ENCODE measurements around the gene MRTFA. TPM values are rescaled to one million over a fixed set of nuclear protein-coding genes. Genes with fewer than 3 reads are reported as not detected.
A peak's percentile ranks its signal among the peaks of the same experiment; 100 is the strongest.

The MRTFA gene
- polyA plus RNA-seq, 1 donor: 35.9 TPM

DNA sequence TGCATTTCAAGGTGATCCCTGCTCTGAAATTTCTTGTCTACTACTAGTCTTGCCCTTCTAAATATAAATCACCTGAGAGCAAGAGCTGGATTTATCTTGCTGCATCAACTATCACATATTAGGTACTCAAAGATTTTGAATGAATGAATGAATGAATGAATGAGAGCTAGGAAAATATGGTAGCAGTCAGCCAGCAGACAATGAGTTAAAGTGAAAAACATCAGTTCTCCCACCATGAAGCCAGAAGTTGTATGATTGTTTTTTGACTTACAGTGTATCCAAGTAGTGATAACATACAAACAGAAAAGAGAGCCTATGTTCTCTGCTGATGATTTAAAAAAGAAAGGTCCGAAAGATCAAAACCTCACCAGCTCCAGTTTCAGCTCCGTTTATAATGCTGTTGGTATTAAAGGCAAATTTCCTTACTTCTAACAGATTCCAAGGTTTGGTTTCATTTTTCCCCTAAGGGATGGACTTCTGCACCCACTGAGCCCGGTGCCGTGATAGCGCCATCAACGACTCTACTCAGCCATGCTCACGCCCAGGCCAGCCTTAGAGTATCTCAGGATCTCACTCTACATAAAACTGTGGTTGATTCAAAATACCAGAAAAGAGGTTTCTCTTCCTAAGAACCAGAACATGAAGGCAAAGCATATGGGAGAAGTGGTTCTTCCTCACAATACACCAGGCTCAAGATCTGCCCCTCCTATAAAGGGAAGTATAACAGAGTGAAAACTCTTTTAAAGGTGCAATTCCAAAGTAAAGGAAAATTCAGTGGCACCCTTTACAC lies 174.1 kb downstream of the MRTFA start:
- DNase-seq: no peak

DNA sequence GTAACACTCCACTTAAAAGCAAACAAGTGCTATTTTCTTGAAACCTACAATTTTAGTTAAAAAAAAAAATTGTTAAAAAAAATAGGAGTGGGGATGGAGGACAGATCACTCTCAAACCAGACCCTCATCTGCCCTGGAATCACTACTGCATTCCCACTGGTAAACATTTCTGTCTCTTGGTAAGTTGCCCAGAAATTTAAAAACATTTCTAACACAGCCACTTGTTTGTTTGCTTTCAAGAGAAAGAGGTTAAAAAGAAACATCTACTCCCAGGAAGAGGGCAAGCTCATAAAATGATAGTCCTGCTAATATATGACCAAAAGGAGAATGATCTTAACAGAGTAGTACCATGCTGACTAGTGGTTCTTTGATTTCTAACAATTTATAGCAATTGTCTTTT lies 182.8 kb downstream of the MRTFA start:
- DNase-seq: no peak

DNA sequence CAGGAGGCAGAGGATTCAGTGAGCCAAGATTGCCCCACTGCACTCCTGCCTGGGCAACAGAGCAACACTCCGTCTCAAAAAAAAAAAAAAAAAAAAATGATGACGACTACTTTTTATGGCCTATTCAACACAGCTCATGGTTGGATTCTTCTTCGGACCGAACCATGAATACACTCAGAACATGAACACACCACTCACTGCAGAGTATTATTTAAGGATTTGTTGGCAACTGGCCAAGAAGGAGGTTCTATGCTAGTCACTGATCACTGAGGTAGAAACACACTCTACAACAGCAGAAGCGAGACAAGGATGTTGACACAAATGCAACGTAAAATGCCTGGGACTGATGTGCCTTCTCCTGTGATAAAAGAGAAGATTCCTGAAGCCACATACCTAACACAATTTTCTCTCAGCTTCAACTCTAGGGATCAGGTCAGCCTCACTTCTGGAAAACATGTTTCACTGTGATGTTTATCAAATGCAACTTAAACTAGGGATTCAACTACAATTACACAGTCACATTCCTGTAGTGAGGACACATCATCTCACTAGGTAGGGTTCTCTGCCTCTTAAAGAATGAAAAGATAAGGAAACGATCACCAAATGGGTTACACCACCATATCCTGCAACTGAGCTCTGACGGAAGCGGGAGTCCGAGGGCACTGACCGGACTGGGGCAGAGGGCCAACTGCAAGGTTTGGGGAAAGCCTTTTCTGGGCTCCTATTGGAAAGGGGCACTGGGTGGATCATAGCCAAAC lies 183.6 kb downstream of the MRTFA start:
- DNase-seq: no peak

DNA sequence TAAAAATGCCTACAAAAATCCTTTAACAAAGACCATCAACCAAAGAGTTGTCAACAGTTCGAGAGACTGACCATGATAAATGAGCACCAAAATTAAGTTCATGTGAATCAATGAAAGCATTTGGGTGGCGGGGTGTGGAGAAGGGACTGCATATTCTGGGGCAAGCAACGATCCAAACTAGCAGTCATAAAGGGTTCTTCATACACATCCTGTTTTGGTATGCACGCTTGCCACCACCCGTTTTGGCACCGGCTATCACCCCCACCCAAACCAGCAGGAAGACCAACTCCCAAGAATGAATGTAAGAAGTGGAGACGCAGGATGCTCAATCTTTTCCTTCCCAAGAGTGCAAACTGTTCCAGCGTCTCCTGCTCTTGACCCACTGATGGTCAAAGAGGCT lies 185.3 kb downstream of the MRTFA start:
- DNase-seq: no peak

DNA sequence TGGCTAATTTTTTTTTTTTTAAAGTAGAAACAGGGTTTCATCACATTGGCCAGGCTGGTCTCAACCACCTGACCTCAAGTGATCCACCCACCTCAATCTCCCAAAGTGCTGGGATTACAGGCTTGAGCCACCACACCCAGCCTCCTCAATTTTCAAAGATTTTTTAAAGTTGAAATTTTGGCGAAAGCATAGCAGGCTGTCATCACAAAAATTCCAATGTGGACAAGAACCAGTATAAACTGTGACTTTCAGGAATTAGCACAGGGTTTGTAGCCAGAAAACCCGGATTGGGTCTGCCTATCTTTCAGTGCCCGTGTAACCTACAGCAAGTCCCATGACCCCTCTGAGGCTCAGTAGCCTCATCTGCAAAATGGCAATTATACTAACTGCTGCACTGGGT lies 185.9 kb downstream of the MRTFA start:
- DNase-seq: no peak

DNA sequence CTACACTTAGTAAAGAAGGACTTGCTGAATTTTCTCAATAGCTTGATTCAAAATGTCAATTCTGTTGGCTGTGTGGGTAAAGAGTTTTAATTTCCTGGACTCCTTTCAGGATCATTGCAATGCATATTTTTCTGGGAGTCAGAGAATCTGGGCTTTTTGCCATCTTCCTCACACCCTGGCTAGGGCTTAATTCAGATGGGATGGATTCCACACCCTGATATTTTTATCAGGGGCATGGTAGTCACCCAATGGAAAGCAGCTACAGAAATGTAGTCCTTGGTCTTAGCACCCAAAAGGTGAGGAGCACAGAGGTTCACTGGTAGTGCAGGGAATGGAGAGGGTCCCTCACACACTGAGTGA lies 186.9 kb downstream of the MRTFA start:
- DNase-seq: no peak

DNA sequence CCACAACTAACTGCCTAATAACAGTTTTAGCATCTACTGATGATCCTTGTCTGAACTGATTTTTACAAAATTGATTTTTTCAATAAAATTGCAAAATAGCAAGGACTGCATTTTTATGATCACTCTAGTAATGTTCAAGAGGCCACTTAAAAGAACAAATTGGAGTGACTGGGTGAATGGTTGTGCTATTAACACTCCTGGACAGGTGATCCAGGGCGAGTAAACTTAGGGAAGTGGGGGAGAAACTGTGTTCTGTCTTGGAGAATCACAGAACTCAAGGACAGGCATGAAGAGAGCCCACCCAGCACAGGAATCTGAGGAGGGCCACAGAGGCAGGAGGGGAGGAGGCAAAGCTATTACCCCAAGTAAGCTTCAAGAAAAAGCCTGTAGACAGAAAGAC lies 190.3 kb downstream of the MRTFA start:
- no peak for DNase-seq

DNA sequence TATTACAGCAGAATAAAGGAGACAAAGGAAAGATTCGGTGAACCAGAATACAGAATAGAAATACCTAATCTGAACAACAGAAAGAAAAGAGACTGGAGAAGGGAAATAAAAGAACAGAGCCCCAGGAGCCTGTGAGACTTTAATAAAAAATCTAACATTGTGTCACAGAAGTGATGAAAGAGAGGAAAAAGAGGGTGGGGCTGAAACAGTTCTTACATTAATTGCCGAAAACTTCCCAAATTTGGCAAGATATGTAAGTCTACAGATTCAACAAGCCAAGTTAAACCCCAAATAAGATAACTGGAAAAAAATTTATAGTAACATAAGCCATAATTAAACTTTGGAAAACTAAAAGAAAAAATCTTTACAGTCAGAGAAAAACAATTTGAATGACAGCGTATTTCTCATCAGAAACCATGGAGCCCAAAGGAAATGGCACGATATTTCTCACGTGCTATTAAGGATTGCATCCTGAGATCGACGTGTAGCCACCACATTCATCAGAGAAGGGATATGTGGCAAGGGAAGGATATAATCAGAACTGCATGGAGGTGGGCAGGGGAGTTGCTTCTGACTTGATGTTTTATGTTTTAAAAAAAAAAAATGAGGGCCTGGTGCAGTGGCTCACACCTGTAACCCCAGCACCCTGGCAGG lies 192.2 kb downstream of the MRTFA start:
- no peak for DNase-seq

DNA sequence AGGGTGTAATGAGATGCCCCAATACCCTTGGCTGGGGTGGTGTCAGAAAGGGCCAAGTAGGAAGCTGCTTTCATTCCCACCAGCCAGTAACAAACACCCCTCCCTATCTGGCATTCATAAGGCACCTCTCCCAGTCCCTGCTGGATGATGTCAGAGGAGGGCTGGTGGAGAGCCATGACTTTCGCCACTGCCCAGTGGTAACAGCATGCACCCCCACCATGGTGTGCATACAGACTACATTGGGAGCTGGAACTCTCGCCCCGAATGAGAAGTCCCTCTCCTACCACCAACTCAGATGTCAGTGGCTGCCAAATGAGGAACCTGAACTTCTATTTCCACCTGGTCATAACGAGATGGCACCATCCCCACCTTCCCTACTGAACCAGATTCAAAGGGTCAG lies 192.8 kb downstream of the MRTFA start:
- DNase-seq: no peak

DNA sequence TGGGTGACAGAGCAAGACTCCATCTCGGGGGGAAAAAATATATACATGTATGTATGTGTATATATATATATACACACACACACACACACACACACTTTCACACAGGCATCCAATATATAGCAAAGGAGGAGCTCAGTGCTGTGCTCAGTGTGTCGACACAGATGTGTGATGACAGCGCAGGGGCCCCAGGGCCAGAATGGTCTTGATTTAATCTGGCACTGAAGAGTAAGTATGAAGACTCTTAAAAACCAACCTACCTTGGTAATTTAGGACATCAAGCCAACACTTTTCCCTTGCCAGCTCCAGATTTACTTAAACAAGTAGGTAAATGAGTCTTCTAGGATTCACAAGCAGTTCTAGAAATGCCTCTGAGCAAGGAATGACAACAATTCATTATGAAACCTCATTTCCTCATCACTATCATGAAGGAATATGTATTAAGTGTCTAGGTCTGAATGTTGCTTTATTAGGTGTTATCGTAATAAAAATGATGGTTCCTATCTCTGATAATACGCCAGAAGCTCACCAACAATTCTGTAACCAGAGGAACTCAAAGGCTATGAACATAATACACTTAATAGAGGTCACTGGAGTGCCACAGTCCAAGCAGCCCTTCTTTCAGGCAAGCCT lies 194.6 kb downstream of the MRTFA start:
- DNase-seq: no peak

DNA sequence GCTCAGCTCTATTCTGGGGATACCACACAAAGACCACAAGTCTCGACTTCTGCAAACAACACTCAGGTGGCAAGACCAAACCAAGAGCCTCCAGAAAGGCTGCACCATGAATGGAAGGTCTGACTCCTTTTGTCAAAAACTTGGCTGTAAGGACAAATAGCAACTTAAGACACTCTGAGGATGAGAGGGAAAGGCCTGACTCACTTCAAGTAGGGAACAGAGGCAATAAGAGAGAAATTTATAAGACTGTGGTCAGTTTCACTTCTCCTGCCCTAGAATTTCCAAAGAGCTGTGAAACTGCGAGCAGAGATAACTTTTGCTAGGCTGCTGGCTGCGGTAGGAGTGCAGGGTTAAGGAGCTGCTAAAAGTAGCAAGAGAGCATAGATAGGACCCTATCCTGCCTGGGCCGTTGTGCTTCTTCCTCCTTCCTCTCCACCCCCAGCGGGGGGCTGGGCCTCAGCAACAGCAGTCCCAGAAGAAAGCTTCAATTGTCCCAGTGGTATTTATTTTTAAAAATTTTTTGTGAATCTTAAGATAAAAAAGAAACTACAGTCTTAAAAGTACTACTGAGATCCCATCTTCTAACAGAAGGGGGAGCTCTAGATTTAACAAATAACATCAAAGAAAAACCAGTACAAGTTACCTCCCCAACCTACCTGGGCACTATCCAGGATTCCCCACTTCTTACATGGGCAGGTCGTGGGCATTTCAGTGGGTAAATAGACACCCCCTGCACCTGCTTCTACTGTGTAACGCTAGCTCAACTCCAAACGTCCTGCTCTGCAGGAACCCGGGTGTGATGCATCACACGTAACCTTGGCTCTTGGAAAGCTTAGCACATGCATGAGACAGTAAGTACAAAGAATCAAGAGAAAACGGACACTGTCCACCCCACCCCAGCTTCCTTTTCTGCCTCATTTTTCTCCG lies 199.8 kb downstream of the MRTFA start:
- peak; percentile 46 for DNase-seq

DNA sequence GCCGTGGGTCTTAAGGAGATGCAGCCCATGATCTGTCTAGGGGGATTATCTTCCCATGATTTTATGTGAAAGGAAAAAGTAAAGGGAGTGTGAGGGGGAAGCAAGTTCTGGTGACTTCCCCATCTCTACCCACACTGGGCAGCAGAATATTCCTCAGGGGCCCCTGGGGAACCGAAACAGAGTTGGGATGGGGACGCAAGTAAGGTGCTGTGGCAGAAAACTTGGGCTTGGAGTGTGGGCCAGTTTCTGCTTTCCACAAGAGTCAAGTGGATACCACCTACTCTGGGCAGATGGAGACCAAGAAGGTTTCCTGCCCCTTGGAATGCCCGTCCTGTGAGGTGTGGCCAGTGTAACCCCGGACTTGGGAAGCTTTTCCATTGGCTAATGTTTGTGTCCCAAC lies 201.8 kb downstream of the MRTFA start:
- no peak for DNase-seq

DNA sequence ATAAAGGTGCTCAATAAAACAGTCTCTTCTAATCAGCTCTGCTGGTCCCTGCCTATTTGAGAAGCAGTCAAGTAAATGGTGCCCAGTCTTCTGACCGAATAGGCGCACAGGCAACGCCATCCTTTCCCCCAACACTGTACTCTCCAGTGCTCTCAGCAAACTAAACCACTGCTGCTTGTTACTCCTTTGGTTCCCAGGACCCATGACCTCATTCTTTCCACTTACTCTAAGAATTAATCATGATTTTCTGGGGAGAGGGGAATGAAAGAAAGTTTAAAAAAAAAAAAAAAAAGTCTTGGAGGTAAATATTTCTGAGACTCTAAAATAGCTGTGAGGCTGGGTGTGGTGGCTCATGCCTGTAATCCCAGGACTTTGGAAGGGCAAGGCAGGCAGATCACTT lies 202.4 kb downstream of the MRTFA start:
- DNase-seq: no peak

DNA sequence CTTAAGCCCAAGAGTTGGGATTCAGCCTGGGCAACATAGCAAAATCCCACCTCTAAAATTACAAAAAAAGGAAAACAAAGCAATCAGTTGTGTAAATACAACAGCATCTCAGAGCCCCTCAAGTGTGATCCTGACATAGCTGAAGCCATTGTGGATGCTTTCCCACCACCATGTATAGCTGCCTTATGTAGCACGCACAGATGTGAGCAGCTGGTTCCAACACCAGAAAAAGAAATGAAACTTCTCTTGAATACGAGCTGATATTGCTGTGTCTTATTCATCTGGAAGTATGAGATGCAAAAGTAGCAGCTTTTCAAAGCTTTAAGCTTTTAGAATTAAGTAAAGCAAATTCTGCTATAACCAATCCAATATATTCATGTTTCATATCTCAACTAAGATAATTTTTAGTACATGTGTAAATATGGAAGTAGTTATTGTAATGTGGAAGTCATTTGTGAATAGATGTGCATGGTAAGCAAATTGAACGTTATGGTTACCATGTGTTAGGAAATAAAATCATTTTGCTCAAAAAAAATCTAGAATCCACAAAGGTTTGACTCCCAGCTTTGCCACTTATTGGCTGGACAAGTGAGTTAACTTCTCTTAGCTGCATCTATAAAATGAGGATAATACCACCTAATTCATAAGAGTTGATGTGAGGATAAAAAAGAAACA lies 203.0 kb downstream of the MRTFA start:
- DNase-seq: no peak

DNA sequence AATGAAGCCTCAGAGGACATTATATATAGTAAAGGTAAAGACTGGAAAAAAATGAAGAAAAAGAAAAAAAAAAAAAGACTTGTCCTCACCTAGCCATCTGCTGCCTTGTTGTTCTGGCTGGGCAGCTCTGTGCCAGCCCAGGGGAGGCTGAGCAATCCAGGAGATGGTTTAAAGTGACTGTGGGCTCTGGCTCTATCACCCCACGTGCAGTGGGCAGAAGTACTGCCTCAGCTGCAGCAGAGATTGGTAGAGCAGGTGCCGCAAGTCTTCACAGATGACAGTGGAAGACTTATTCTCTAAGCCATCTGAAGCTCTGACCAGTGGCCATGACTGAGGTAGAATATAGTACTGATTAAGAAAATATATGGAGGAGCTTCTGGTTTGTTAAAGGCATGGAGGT lies 203.9 kb downstream of the MRTFA start:
- DNase-seq: no peak

DNA sequence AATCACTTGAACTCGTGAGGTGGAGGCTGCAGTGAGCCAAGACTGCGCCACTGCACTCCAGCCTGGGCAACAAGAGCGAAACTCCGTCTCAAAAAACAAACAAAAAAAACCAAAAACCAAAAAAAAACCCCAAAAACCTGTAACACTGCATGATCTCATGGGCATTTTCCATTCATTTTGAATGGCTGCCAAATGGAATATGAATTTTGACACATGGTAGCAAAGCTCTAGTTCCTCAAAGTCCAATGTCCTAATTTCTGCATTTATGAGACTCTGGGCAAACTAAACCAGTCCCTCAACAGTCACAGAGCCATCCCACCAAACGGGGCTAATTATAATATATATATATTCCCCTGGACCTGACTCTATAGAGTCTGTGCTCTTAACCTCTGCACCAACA lies 204.4 kb downstream of the MRTFA start:
- no peak for DNase-seq

DNA sequence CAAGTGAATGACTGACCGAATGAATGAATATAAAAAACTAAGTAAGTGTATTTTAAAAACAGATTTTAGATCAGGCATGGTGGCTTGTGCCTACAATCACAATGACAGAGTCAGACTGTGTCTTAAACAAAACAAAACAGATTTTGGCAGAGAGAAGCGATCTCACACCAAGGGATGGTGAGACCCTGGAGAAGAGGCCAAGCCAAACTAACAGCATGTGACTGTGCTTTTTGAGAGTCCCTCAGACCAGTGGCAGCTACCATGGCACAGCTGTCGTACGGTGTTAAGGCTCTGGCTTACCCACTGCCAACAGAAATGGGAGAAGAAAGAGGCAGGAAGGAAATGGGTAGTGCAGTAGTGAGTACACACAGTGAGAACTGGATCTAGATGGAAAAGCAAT lies 205.5 kb downstream of the MRTFA start:
- DNase-seq: no peak

DNA sequence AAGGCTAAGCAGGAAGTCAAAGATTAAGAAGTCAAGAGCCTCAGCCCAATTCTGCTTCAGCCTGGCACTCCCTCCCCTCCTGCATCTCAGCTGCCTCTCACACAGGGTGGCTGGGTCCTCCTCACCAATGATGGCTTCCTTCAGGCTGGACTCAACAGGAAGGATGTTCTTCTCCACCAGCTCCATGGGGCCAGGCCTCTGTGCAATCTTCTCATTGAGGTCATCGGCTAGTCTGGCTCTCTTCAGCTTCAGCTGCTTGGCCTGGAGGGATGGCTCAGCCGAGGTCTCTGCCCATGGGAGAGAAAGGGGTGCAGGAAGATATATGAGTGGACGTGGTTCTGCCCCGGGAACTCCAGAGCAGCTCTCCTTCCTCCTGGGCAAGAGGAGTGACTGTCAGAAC lies 207.0 kb downstream of the MRTFA start:
- DNase-seq: no peak

DNA sequence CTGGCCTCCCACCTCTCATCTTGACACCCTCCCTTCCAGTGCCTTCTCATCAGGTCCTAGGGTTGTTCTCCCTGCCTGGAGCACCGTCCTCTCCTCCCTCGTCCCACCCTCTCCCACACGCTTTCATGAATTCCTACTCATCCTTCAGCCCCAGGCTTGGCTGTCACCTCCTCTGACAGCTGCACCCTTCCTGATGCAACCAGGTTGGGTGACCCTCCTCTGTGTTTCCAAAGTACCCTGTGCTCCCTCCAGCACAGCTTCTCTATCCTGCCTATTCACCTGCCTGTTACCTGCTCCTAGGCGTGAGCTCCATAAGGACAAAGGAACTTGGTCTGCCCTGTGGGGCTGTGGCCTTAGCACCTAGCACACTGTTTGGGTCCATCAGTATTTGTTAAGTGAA lies 207.7 kb downstream of the MRTFA start:
- no peak for DNase-seq

DNA sequence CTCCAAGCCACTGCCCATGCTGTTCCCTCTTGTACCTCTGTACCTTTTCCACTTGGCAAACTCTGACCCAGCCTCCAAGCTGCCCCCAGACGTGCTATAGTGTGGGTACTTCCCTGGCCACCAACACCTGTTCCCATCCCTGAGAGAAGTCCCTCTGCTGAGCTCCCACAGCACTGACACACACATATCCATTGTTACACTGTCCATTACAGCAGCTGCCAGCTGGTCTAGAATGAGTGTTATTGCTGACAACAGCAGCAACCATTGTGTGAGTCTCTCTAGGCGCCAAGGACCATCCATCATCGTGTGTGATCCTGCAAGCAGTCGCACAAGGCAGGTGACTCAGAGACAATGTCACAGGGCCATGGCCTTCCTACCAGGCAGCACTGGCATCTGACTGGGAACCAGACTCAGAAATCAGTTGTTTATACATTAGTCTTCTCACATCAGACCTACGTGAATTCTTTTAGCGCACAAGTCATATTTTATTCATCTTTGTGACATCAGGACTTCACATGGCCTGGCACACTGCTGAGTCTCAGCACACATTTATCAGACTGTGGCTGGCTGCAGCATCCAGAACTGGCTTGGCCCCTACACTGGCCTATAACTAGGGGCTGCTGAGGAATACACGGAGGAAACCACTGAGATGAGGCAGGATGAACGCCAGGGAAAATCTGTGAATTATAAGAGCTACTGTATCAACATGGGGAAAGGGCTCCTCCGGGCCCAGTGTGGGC lies 209.8 kb downstream of the MRTFA start:
- DNase-seq: no peak

DNA sequence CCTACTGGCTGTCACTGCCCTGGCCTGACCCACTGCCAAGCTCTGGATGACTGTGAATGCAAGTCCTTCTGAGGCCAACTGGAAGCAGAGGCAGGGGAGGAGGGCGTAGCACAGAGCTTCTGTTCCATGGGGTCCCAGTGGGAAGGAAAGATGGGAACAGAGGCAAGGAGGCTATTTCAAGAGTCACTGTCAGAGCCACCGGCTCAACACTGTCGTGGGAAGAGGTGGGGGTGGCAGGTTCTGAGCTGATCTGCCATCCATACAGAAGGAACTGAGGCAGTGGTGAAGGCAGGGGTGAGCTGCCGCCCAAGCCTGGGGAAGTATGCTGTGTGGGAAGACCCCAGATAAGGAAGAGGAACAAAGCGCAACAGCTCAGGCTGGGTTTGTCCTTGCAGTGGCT lies 211.4 kb downstream of the MRTFA start:
- no peak for DNase-seq

Measured in hindlimb muscle (tissue), 1 donor.